Astrocyte (in vitro differentiated cells and primary cell): ENCODE measurements around the gene CDH11.

Experiments used
- EZH2 ChIP-seq: IDR thresholded peaks from 2 replicates; pipeline ENCODE4 v1.6.1; 2012; ENCODE audit warnings: mild to moderate bottlenecking, low read length, inconsistent platforms; ENCODE audit not compliant: insufficient read depth
- TF ChIP-seq, protein P1 (sequence below): IDR thresholded peaks from 2 replicates; pipeline ENCODE4 v1.5.1; 2011; ENCODE audit warnings: low read depth, mild to moderate bottlenecking, inconsistent platforms, low read length, moderate library complexity; ENCODE audit not compliant: insufficient read depth

DNA sequence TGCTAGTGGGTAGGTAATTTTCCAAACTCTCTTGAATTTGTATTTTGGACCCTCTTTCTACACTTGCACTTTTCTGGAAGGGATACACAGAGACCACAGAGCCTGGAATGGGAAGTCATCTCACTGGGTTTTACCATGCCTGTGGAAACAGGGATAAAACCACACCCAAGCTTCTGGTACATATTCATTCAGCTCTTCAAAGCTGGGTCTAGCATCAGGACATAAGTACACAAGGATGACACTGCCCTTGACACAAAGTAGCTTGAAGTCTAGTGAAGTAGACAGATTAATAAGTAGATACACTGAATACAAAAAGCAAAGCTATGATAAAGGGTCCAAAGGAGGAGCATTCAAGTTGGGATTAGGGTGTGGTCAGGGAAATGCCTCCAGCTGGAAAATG, 118.2 kb downstream of the CDH11 start:
- TF ChIP-seq, protein P1, sequence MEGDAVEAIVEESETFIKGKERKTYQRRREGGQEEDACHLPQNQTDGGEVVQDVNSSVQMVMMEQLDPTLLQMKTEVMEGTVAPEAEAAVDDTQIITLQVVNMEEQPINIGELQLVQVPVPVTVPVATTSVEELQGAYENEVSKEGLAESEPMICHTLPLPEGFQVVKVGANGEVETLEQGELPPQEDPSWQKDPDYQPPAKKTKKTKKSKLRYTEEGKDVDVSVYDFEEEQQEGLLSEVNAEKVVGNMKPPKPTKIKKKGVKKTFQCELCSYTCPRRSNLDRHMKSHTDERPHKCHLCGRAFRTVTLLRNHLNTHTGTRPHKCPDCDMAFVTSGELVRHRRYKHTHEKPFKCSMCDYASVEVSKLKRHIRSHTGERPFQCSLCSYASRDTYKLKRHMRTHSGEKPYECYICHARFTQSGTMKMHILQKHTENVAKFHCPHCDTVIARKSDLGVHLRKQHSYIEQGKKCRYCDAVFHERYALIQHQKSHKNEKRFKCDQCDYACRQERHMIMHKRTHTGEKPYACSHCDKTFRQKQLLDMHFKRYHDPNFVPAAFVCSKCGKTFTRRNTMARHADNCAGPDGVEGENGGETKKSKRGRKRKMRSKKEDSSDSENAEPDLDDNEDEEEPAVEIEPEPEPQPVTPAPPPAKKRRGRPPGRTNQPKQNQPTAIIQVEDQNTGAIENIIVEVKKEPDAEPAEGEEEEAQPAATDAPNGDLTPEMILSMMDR, result no peak
- TF ChIP-seq EZH2, result no peak
